Activated CD4-positive, alpha-beta memory T cell treated with anti-CD3 and anti-CD28 coated beads, Interleukin-2, amount 10 ng/mL, durations not matched to agents 7 days and 5 days (primary cell): ENCODE results near the gene IGSF9. TPM values are rescaled to one million over a fixed set of nuclear protein-coding genes. Genes with fewer than 3 reads are reported as not detected.

Experiments
- CTCF ChIA-PET: fragments of 350-600 bp; sonication (Branson Sonifier 250); formaldehyde crosslinking; loops from one replicate; lab custom pipeline; 2021; ENCODE audit warnings: antibody characterized with exemption, inconsistent platforms; lab: Charles Lee
- POLR2A ChIA-PET: fragments of 350-600 bp; sonication (Branson Sonifier 250); formaldehyde crosslinking; loops from one replicate; lab custom pipeline; 2021; ENCODE audit warnings: antibody characterized with exemption; lab: Charles Lee
- DNase-seq: peaks from one replicate; pipeline ENCODE4 v3.0.0-alpha.2; 2020
- H3K27ac Mint-ChIP-seq: one replicate; pipeline ENCODE4 v1.8.0; 2021; ENCODE audit warnings: mild to moderate bottlenecking, mixed read lengths
- H3K27me3 Mint-ChIP-seq: one replicate; pipeline ENCODE4 v1.8.0; 2021; ENCODE audit warnings: mixed read lengths
- H3K36me3 Mint-ChIP-seq: one replicate; pipeline ENCODE4 v1.8.0; 2021; ENCODE audit warnings: low read depth, mixed read lengths
- H3K4me1 Mint-ChIP-seq: one replicate; pipeline ENCODE4 v1.8.0; 2021; ENCODE audit warnings: mixed read lengths
- H3K4me3 Mint-ChIP-seq: one replicate; pipeline ENCODE4 v1.8.0; 2021; ENCODE audit warnings: mild to moderate bottlenecking, mixed read lengths
- H3K9me3 Mint-ChIP-seq: one replicate; pipeline ENCODE4 v1.8.0; 2021; ENCODE audit warnings: mixed read lengths
- total RNA-seq, 2 experiments: library from RNA; stranded (reverse); gene quantifications; one replicate each; pipeline ENCODE4 v1.2.3, GENCODE V29; 2021

Gene IGSF9
- total RNA-seq, 2 experiments from 2014 or later: not detected

GRCh38 chr1:159965263-159965662, 19.9 kb upstream of the IGSF9 start:
- DNase-seq: no peak
- ChIA-PET CTCF (no interaction called here), POLR2A (no interaction called here)
- Mint-ChIP-seq H3K9me3 (no peaks in the 10 kb centered on the region), H3K36me3 (no peaks in the 10 kb centered on the region), H3K4me3 (no peak overlapping the region), H3K4me1 (no peaks in the 10 kb centered on the region), H3K27me3 (peaks cover 41% of the 10 kb centered on the region), H3K27ac (no peak overlapping the region)

- H3K36me3 Mint-ChIP-seq: no peaks in the 10 kb centered on the region
- H3K4me3 Mint-ChIP-seq: no peak overlapping the region
- ChIA-PET CTCF (interaction anchor here (0.8 kb wide), 1 partner anchor 42 kb away, joined by 3 read pairs; no protein-coding TSS in a partner anchor), POLR2A (no interaction called here)
- peaks cover 6% of the 10 kb centered on the region for H3K4me1 Mint-ChIP-seq
- peaks cover 41% of the 10 kb centered on the region for H3K27me3 Mint-ChIP-seq
- H3K27ac Mint-ChIP-seq: no peak overlapping the region
- no peaks in the 10 kb centered on the region for H3K9me3 Mint-ChIP-seq
- DNase-seq: no peak
Observed at GRCh38 chr1:159964144-159964543, 18.7 kb upstream of the IGSF9 start.

- no peak for DNase-seq
- ChIA-PET POLR2A (no interaction called here), CTCF (no interaction called here)
- Mint-ChIP-seq H3K4me1 (peaks cover 17% of the 10 kb centered on the region), H3K27me3 (peaks cover 30% of the 10 kb centered on the region), H3K9me3 (no peaks in the 10 kb centered on the region), H3K4me3 (no peak overlapping the region), H3K36me3 (no peaks in the 10 kb centered on the region), H3K27ac (no peak overlapping the region)
Observed at GRCh38 chr1:159962176-159962575, 16.8 kb upstream of the IGSF9 start.

GRCh38 chr1:159961636-159962035, 16.2 kb upstream of the IGSF9 start:
- ChIA-PET POLR2A (no interaction called here), CTCF (no interaction called here)
- no peak for DNase-seq
- Mint-ChIP-seq H3K9me3 (no peaks in the 10 kb centered on the region), H3K27me3 (peaks cover 25% of the 10 kb centered on the region), H3K4me3 (no peak overlapping the region), H3K4me1 (peaks cover 17% of the 10 kb centered on the region), H3K27ac (no peak overlapping the region), H3K36me3 (no peaks in the 10 kb centered on the region)

GRCh38 chr1:159960721-159961381, 15.4 kb upstream of the IGSF9 start:
- POLR2A ChIA-PET: no interaction called here
- Mint-ChIP-seq H3K4me3 (no peak overlapping the region), H3K4me1 (peaks cover 17% of the 10 kb centered on the region), H3K36me3 (no peaks in the 10 kb centered on the region), H3K9me3 (no peaks in the 10 kb centered on the region), H3K27me3 (peaks cover 21% of the 10 kb centered on the region), H3K27ac (no peak overlapping the region)
- CTCF ChIA-PET: no interaction called here
- no peak for DNase-seq

- H3K4me3 Mint-ChIP-seq: no peak overlapping the region
- H3K9me3 Mint-ChIP-seq: no peaks in the 10 kb centered on the region
- CTCF ChIA-PET: no interaction called here
- H3K27ac Mint-ChIP-seq: no peak overlapping the region
- no peak for DNase-seq
- H3K4me1 Mint-ChIP-seq: peaks cover 17% of the 10 kb centered on the region
- H3K36me3 Mint-ChIP-seq: no peaks in the 10 kb centered on the region
- POLR2A ChIA-PET: no interaction called here
- peaks cover 15% of the 10 kb centered on the region for H3K27me3 Mint-ChIP-seq
Observed at GRCh38 chr1:159959451-159959850, 14.0 kb upstream of the IGSF9 start.

GRCh38 chr1:159958719-159959380, 13.4 kb upstream of the IGSF9 start:
- Mint-ChIP-seq H3K9me3 (no peaks in the 10 kb centered on the region), H3K36me3 (no peaks in the 10 kb centered on the region), H3K27me3 (peaks cover 15% of the 10 kb centered on the region), H3K27ac (no peak overlapping the region), H3K4me1 (peaks cover 17% of the 10 kb centered on the region), H3K4me3 (no peak overlapping the region)
- ChIA-PET CTCF (interaction anchor here (1.5 kb wide), 1 partner anchor 49 kb away, joined by 4 read pairs; no protein-coding TSS in a partner anchor), POLR2A (no interaction called here)
- DNase-seq: no peak

GRCh38 chr1:159957824-159958268, 12.4 kb upstream of the IGSF9 start:
- Mint-ChIP-seq H3K9me3 (no peaks in the 10 kb centered on the region), H3K27ac (no peak overlapping the region), H3K27me3 (peaks cover 17% of the 10 kb centered on the region), H3K36me3 (no peaks in the 10 kb centered on the region), H3K4me1 (peaks cover 17% of the 10 kb centered on the region), H3K4me3 (no peak overlapping the region)
- POLR2A ChIA-PET: no interaction called here
- CTCF ChIA-PET: interaction anchor here (1.2 to 1.5 kb wide), 2 partner anchors 16 to 50 kb away, joined by 4 read pairs; no protein-coding TSS in a partner anchor
- no peak for DNase-seq

- DNase-seq: no peak
- Mint-ChIP-seq H3K9me3 (no peaks in the 10 kb centered on the region), H3K27ac (no peak overlapping the region), H3K27me3 (peaks cover 35% of the 10 kb centered on the region), H3K4me3 (no peak overlapping the region), H3K36me3 (no peaks in the 10 kb centered on the region), H3K4me1 (peaks cover 17% of the 10 kb centered on the region)
- ChIA-PET POLR2A (no interaction called here), CTCF (interaction anchor here (0.7 to 3.8 kb wide), 3 partner anchors 52 to 125 kb away, joined by 3 to 15 read pairs (median 3); no protein-coding TSS in a partner anchor)
Observed at GRCh38 chr1:159955456-159955855, 10.0 kb upstream of the IGSF9 start.

GRCh38 chr1:159953536-159954515, 8.4 kb upstream of the IGSF9 start, which contains the start of gene SLAMF9:
Gene SLAMF9 (minus strand): TSS chr1:159954237. CDS start chr1:159954137, 100 bp downstream.
- Mint-ChIP-seq H3K27ac (no peak within 1 kb of the TSS), H3K27me3 (peaks cover 42% of the 10 kb centered on the region)
- CTCF ChIA-PET: interaction anchor here (3.8 kb wide), 1 partner anchor 53 kb away, joined by 15 read pairs; no protein-coding TSS in a partner anchor

GRCh38 chr1:159952932-159953331, 7.5 kb upstream of the IGSF9 start:
- no peaks in the 10 kb centered on the region for H3K9me3 Mint-ChIP-seq
- H3K36me3 Mint-ChIP-seq: no peaks in the 10 kb centered on the region
- peaks cover 49% of the 10 kb centered on the region for H3K27me3 Mint-ChIP-seq
- POLR2A ChIA-PET: no interaction called here
- H3K27ac Mint-ChIP-seq: no peak overlapping the region
- CTCF ChIA-PET: interaction anchor here (3.8 kb wide), 1 partner anchor 54 kb away, joined by 15 read pairs; no protein-coding TSS in a partner anchor
- H3K4me3 Mint-ChIP-seq: no peak overlapping the region
- DNase-seq: no peak
- peaks cover 3% of the 10 kb centered on the region for H3K4me1 Mint-ChIP-seq

More at GRCh38 chr1:159953536-159954515, 8.4 kb upstream of the IGSF9 start, which contains the start of gene SLAMF9:
- Mint-ChIP-seq H3K9me3 (no peaks in the 10 kb centered on the region), H3K4me3 (no peak within 1 kb of the TSS), H3K4me1 (peaks cover 7% of the 10 kb centered on the region), H3K36me3 (no peaks in the 10 kb centered on the region)
- DNase-seq: no peak
- POLR2A ChIA-PET: no interaction called here

- Mint-ChIP-seq H3K27me3 (peaks cover 58% of the 10 kb centered on the region), H3K36me3 (no peaks in the 10 kb centered on the region), H3K9me3 (no peaks in the 10 kb centered on the region), H3K27ac (no peak overlapping the region), H3K4me3 (no peak overlapping the region), H3K4me1 (no peaks in the 10 kb centered on the region)
- POLR2A ChIA-PET: no interaction called here
- CTCF ChIA-PET: no interaction called here
- DNase-seq: no peak
Observed at GRCh38 chr1:159951551-159951950, 6.1 kb upstream of the IGSF9 start.
